NB4 (cell line): ENCODE results near the gene MYNN.

Experiments
- CTCF ChIP-seq: IDR thresholded peaks from one replicate; pipeline ENCODE4 v1.5.1; 2012; ENCODE audit warnings: low read depth, low read length
- MAX ChIP-seq: IDR thresholded peaks from 2 replicates; pipeline ENCODE4 v1.6.1; 2011; ENCODE audit warnings: low read depth, low read length
- MYC ChIP-seq: IDR thresholded peaks from 2 replicates; pipeline ENCODE4 v1.6.1; 2011; ENCODE audit warnings: low read depth, low read length
- POLR2A ChIP-seq: IDR thresholded peaks from 2 replicates; pipeline ENCODE4 v1.6.1; 2011; ENCODE audit warnings: mild to moderate bottlenecking; ENCODE audit not compliant: insufficient read length; ENCODE audit errors: extremely low read depth

GRCh38 chr3:169739067-169739466 is 34.1 kb upstream of the MYNN start:
- TF ChIP-seq CTCF (no peak), POLR2A (no peak), MAX (no peak), MYC (no peak)
